Retinal pigment epithelial cell (primary cell): ENCODE measurements around the gene INPPL1.

Experiments
- DNase-seq: peaks from one replicate; pipeline ENCODE4 v3.0.0-alpha.2; 2010; ENCODE audit warnings: low read depth
- H3K4me3 ChIP-seq: 2 replicates; pipeline ENCODE4 v1.5.1; 2011; ENCODE audit warnings: mild to moderate bottlenecking, low read length, control low read depth, moderate library complexity
- CTCF ChIP-seq: conservative IDR thresholded peaks from 2 replicates; pipeline ENCODE4 v1.5.1; 2011; ENCODE audit warnings: low read depth, low read length, control low read depth, inconsistent platforms

The INPPL1 gene

GRCh38 chr11:72243173-72244059 is 18.8 kb downstream of the INPPL1 start:
- no peak overlapping the region for H3K4me3 ChIP-seq
- TF ChIP-seq CTCF: no peak
- no peak for DNase-seq

DNA sequence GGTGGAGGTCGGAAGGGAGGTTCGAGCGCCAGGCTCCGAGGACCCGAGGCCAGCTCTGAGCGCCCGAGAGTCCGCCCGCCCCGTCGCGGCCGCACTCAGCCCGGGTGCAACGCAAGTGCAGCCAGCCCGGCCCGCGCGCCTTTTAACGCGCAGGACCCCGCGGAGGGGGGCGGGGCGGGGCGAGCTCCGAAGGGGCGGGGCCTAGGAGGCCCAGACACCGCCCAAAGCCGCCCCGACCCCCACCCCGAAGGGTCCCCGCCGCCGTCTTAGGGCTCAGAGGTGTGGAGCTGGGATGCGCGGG is 19.4 kb downstream of the INPPL1 start, which contains the start of gene PHOX2A:
Gene PHOX2A, minus strand, starts transcription at position 117 of the 301 bp plus-strand sequence. CDS start 172 bp downstream, outside the sequence.
- no peak for TF ChIP-seq CTCF
- peak within 1 kb of the TSS; percentile 10 for H3K4me3 ChIP-seq

DNA sequence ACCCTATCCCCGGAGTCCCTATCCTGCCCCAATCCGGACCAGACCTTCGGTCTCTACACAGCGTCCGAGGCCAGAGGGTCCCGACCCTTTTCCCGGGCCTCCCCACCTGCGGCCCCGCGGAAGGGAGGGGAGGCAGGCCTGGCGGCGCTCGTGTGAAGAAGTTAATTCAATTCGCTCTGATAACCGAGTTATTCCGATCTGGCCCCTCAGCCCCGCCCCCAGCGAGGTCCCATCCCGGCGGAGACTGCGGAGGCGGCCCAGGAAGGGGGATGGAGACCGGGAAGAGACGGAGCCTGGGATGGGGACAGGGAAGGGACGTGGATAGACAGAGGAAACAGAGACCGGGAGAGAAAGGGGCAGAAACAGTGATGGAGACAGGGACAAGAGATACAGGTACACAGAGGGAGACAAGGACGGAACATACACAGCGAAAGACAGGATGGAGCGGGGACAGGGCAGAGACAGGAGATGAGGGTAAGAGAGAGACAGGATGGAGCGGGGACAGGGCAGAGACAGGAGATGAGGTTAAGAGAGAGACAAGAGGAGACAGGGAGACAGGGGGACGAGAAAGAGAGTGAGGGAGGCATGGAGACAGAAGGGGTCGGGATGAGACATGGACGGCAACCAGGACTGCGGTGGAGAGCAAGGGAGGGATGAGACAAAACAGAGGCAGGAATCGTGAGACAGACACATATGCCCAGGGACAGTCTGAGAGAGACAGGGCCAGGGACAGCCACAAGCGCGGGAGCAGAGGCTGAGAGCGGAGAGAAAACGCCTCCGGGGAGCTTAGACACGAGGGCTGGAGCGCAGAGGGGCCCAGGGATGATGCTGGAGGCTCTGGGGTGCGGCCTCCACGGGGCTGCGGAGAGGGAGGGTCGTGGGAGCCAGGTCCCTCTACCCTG is 20.0 kb downstream of the INPPL1 start:
- peak overlapping the region; percentile 10 for H3K4me3 ChIP-seq
- DNase-seq: no peak
- no peak for TF ChIP-seq CTCF

More for the DNA sequence above, 19.4 kb downstream of the INPPL1 start, which contains the start of gene PHOX2A:
- DNase-seq: no peak

GRCh38 chr11:72245263-72245816 is 20.8 kb downstream of the INPPL1 start:
- no peak overlapping the region for H3K4me3 ChIP-seq
- DNase-seq: no peak
- no peak for TF ChIP-seq CTCF

DNA sequence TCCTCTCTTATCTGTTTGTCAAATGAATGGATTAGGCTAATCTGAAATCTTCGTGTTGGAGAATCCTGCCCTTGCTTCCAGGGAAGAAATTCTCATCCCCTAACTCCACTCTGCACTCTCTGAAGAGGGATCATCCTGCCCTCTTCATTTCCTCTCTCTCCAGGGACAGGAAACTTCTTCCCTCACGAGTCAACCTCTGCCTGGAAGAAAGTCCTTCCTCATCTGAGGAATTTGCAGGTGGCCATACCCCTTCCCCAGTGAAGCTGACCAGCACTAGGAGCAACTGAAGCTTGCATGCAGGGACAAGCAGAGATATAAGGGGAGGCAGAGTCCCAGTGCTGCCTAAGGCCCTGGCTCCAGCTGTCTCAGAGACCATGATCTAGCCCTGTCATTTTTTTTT is 23.0 kb downstream of the INPPL1 start:
- H3K4me3 ChIP-seq: no peak overlapping the region

GRCh38 chr11:72249961-72250360 is 25.4 kb downstream of the INPPL1 start:
- H3K4me3 ChIP-seq: no peak overlapping the region
- TF ChIP-seq CTCF: no peak
- no peak for DNase-seq

More for the DNA sequence above, 23.0 kb downstream of the INPPL1 start:
- TF ChIP-seq CTCF: no peak
- no peak for DNase-seq
